Loucy (cell line): Measurements from ENCODE around the gene FRMD4A.

Experiments
- H2AFZ ChIP-seq: fragments of 200-600 bp; sonication (generic); 2 replicates; pipeline ENCODE4 v1.6.0; 2016; ENCODE audit warnings: antibody characterized with exemption, mild to moderate bottlenecking, low read length, moderate library complexity
- H3F3A ChIP-seq: fragments of 200-600 bp; 2 replicates; pipeline ENCODE4 v1.6.0; 2016; ENCODE audit warnings: antibody characterized with exemption, low read depth, mild to moderate bottlenecking
- H3K27me3 ChIP-seq: fragments of 200-600 bp; sonication (generic); 2 replicates; pipeline ENCODE4 v1.6.1; 2014; ENCODE audit warnings: low read length, mild to moderate bottlenecking; ENCODE audit not compliant: insufficient read depth, poor library complexity, severe bottlenecking
- H3K36me3 ChIP-seq: fragments of 200-600 bp; sonication (generic); 2 replicates; pipeline ENCODE4 v1.6.1; 2016; ENCODE audit warnings: low read length; ENCODE audit not compliant: insufficient read depth
- H3K4me1 ChIP-seq: fragments of 200-600 bp; sonication (generic); 2 replicates; pipeline ENCODE4 v1.5.1; 2014; ENCODE audit warnings: low read length, mild to moderate bottlenecking; ENCODE audit not compliant: insufficient read depth, poor library complexity, severe bottlenecking
- H3K4me2 ChIP-seq: fragments of 200-600 bp; sonication (generic); 2 replicates; pipeline ENCODE4 v1.6.0; 2014; ENCODE audit warnings: antibody characterized with exemption, low read length, low read depth, mild to moderate bottlenecking; ENCODE audit not compliant: poor library complexity, severe bottlenecking
- H3K4me3 ChIP-seq: fragments of 200-600 bp; sonication (generic); 2 replicates; pipeline ENCODE4 v1.5.1; 2014; ENCODE audit warnings: low read length, mild to moderate bottlenecking, mixed read lengths; ENCODE audit not compliant: poor library complexity, severe bottlenecking
- H3K79me2 ChIP-seq: fragments of 200-600 bp; sonication (generic); 2 replicates; pipeline ENCODE4 v1.6.1; 2014; ENCODE audit warnings: low read length; ENCODE audit not compliant: insufficient read depth
- H3K9ac ChIP-seq: fragments of 200-600 bp; sonication (generic); 2 replicates; pipeline ENCODE4 v1.6.0; 2014; ENCODE audit warnings: mild to moderate bottlenecking, low read depth, low read length, moderate library complexity; ENCODE audit not compliant: poor library complexity, severe bottlenecking
- H3K9me2 ChIP-seq: fragments of 200-600 bp; sonication (generic); replicated peaks from 2 replicates; pipeline ENCODE4 v1.6.1; 2016; ENCODE audit warnings: low read depth, low read length, mixed read lengths
- H3K9me3 ChIP-seq: fragments of 200-600 bp; sonication (generic); 2 replicates; pipeline ENCODE4 v1.6.1; 2014; ENCODE audit warnings: mild to moderate bottlenecking, antibody characterized with exemption, low read length, low read depth; ENCODE audit not compliant: insufficient read depth
- H4K20me1 ChIP-seq: fragments of 200-600 bp; sonication (generic); 2 replicates; pipeline ENCODE4 v1.6.0; 2014; ENCODE audit warnings: antibody characterized with exemption, low read length, mild to moderate bottlenecking; ENCODE audit not compliant: insufficient read depth, poor library complexity, severe bottlenecking
- CTCF ChIP-seq: fragments of 200-600 bp; sonication (generic); conservative IDR thresholded peaks from 2 replicates; pipeline ENCODE4 v1.5.1; 2014; ENCODE audit warnings: mild to moderate bottlenecking, antibody characterized with exemption, low read length
- EZH2phosphoT487 ChIP-seq: fragments of 200-600 bp; IDR thresholded peaks from 2 replicates; pipeline ENCODE4 v1.6.1; 2018; ENCODE audit warnings: antibody characterized with exemption, mild to moderate bottlenecking, moderate library complexity, borderline replicate concordance

Gene FRMD4A

DNA sequence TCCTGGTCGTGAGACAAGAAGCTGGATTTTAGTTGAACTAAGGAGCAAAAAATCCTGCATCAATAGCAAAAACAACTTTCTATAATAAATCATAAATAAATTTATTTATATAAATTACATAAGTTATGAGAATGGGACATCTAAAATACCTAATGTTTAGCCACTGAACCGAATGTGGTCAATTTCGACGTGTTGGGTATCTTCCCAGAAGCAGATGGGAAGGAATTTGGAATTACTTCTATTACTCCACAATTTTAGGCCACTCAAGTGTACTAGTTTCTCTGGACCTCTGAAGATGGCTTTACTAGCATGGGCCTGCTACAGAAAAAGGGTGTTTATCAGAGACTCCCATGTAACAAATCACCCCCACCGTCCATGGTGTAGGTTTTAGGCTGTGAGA, 572.0 kb downstream of the FRMD4A start:
- H3F3A ChIP-seq = no peaks in the 10 kb centered on the region
- no peaks in the 10 kb centered on the region for H3K36me3 ChIP-seq
- H2AFZ ChIP-seq = no peak overlapping the region
- no peaks in the 10 kb centered on the region for H3K9me3 ChIP-seq
- no peak overlapping the region for H3K9ac ChIP-seq
- no peaks in the 10 kb centered on the region for H3K9me2 ChIP-seq
- H3K4me2 ChIP-seq = no peak overlapping the region
- peaks cover 16% of the 10 kb centered on the region for H3K4me1 ChIP-seq
- no peak overlapping the region for H3K4me3 ChIP-seq
- H3K27me3 ChIP-seq = no peaks in the 10 kb centered on the region
- H3K79me2 ChIP-seq = no peaks in the 10 kb centered on the region
- no peak for TF ChIP-seq CTCF
- TF ChIP-seq EZH2phosphoT487 = no peak
- H4K20me1 ChIP-seq = no peaks in the 10 kb centered on the region

DNA sequence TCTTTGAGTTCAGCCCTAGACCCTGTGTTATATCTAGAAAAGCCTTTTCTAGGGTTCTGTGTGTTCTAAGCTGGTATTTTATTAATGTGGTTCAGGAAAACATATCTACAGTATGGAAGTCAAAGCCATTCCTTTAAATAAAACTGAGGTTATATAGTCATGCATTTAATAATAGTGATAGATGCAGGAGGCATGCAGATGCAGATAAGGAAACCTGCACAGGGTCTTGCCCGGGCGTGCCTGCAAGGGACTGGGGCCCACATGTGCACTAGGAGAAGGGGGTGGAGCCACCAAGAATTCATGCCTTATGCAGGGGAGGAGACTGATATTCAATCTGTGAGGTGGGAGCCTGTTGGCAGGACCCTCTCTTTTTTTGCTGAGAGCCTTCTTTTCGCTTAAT, 572.4 kb downstream of the FRMD4A start:
- Histone ChIP-seq H3K36me3 (no peaks in the 10 kb centered on the region), H3K79me2 (no peaks in the 10 kb centered on the region), H3F3A (no peaks in the 10 kb centered on the region), H3K9me3 (no peaks in the 10 kb centered on the region), H3K27me3 (no peaks in the 10 kb centered on the region), H3K4me3 (no peak overlapping the region), H3K4me2 (no peak overlapping the region), H3K4me1 (peaks cover 16% of the 10 kb centered on the region), H2AFZ (no peak overlapping the region), H3K9ac (no peak overlapping the region), H3K9me2 (no peaks in the 10 kb centered on the region), H4K20me1 (no peaks in the 10 kb centered on the region)
- TF ChIP-seq CTCF (no peak), EZH2phosphoT487 (no peak)

DNA sequence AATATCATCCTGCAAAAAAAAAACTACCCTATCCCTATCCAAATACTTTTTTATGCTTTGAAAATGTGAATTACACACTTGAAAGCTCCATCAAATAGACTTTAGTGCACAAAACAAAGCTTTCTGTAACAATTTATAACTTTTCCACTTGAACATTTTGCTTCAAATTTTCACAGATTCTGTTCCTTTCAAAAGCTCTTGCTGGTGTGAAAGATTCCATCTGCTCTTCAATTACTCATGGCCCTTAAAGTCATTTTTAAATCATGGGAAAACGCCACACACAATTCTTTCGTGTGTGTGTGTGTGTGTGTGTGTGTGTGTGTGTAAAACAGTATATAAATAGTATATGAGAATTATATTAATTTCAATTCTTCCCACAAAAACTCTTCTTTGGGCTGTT, 576.4 kb downstream of the FRMD4A start:
- H2AFZ ChIP-seq = no peak overlapping the region; the same call in 1 of the 2 replicates
- no peak overlapping the region for H3K4me2 ChIP-seq
- H3K36me3 ChIP-seq = no peaks in the 10 kb centered on the region
- no peaks in the 10 kb centered on the region for H3F3A ChIP-seq
- no peak overlapping the region for H3K9ac ChIP-seq
- no peak overlapping the region for H3K4me3 ChIP-seq
- no peaks in the 10 kb centered on the region for H3K9me2 ChIP-seq
- TF ChIP-seq CTCF (no peak), EZH2phosphoT487 (no peak)
- no peaks in the 10 kb centered on the region for H3K79me2 ChIP-seq
- no peaks in the 10 kb centered on the region for H3K9me3 ChIP-seq
- H3K27me3 ChIP-seq = no peaks in the 10 kb centered on the region
- no peaks in the 10 kb centered on the region for H4K20me1 ChIP-seq
- peaks cover 16% of the 10 kb centered on the region for H3K4me1 ChIP-seq
